ENCODE results near the gene KLK8.

- TF ChIP-seq EHMT2 (IDR thresholded peaks at IDR 0.05; ENCODE audit: low read depth) (no peak), FOSL2 (IDR thresholded peaks at IDR 0.05) (no peak), FOSL2 (CRISPR knock-in tag; IDR thresholded peaks at IDR 0.05) (no peak), TP53 (CRISPR knock-in tag; IDR thresholded peaks at IDR 0.05) (no peak)
Measured at GRCh38 chr19:50998686-50999085, 2.7 kb downstream of the KLK8 start.
